ENCODE results near the gene NAP1L1.

NAP1L1 gene

GRCh38 chr12:76083904-76084862 is at the start of gene NAP1L1:
TSS of gene NAP1L1 (minus strand) at chr12:76084685. CDS start at chr12:76074219, 10,466 bp downstream.
- intact Hi-C loops (cut with DNase I) = loop anchor here (5.0 to 10.0 kb wide), 2 partner anchors 52 to 71 kb away; partner anchors contain the start of gene PHLDA1
- peak; percentile 95 to 100 (median 98) for DNase-seq

GRCh38 chr12:76127588-76127987 is 43.1 kb upstream of the NAP1L1 start:
- DNase-seq = no peak
- intact Hi-C loops (cut with DNase I) = no loop called here

- intact Hi-C loops (cut with DNase I) = no loop called here
- no peak for DNase-seq
Observed at GRCh38 chr12:76124456-76124855, 40.0 kb upstream of the NAP1L1 start.

GRCh38 chr12:76123259-76124212 is 39.1 kb upstream of the NAP1L1 start:
- intact Hi-C loops (cut with DNase I) = no loop called here
- DNase-seq = no peak

GRCh38 chr12:76119887-76120286 is 35.4 kb upstream of the NAP1L1 start:
- intact Hi-C loops (cut with DNase I) = no loop called here
- no peak for DNase-seq

GRCh38 chr12:76117751-76118150 is 33.3 kb upstream of the NAP1L1 start:
- intact Hi-C loops (cut with DNase I) = no loop called here
- DNase-seq = no peak

GRCh38 chr12:76117067-76117691 is 32.7 kb upstream of the NAP1L1 start:
- DNase-seq = no peak
- intact Hi-C loops (cut with DNase I) = no loop called here

GRCh38 chr12:76113800-76114757 is 29.6 kb upstream of the NAP1L1 start:
- intact Hi-C loops (cut with DNase I) = no loop called here

GRCh38 chr12:76111209-76111749 is 26.8 kb upstream of the NAP1L1 start:
- intact Hi-C loops (cut with DNase I) = no loop called here
- DNase-seq = no peak

More at GRCh38 chr12:76113800-76114757, 29.6 kb upstream of the NAP1L1 start:
- no peak for DNase-seq

GRCh38 chr12:76109879-76110278 is 25.4 kb upstream of the NAP1L1 start:
- no peak for DNase-seq
- intact Hi-C loops (cut with DNase I) = no loop called here

GRCh38 chr12:76108356-76108755 is 23.9 kb upstream of the NAP1L1 start:
- no peak for DNase-seq
- intact Hi-C loops (cut with DNase I) = no loop called here

GRCh38 chr12:76106631-76107030 is 22.1 kb upstream of the NAP1L1 start:
- intact Hi-C loops (cut with DNase I) = no loop called here
- no peak for DNase-seq

- intact Hi-C loops (cut with DNase I) = no loop called here
- DNase-seq = no peak
Observed at GRCh38 chr12:76103958-76104357, 19.5 kb upstream of the NAP1L1 start.

GRCh38 chr12:76101739-76102385 is 17.4 kb upstream of the NAP1L1 start:
- DNase-seq = no peak
- intact Hi-C loops (cut with DNase I) = no loop called here

- DNase-seq = no peak
- intact Hi-C loops (cut with DNase I) = no loop called here
Observed at GRCh38 chr12:76096079-76096646, 11.7 kb upstream of the NAP1L1 start.

GRCh38 chr12:76094754-76095153 is 10.3 kb upstream of the NAP1L1 start:
- intact Hi-C loops (cut with DNase I) = no loop called here
- no peak for DNase-seq

GRCh38 chr12:76091246-76091754 is 6.8 kb upstream of the NAP1L1 start:
- intact Hi-C loops (cut with DNase I) = no loop called here
- DNase-seq = no peak

- DNase-seq = no peak
- intact Hi-C loops (cut with DNase I) = loop anchor here (5.0 to 10.0 kb wide), 2 partner anchors 69 to 262 kb away; partner anchors contain the start of gene BBS10
Observed at GRCh38 chr12:76085520-76085868, 1.0 kb upstream of the NAP1L1 start.

Data from posterior cingulate gyrus (tissue), 11 donors.